PFSK-1 (cell line): Measurements from ENCODE around the gene TMEM80.

ENCODE experiments used
- POLR2AphosphoS5 ChIP-seq: IDR thresholded peaks from 2 replicates; pipeline ENCODE4 v1.6.1; 2012; ENCODE audit warnings: low read depth, mild to moderate bottlenecking, control low read depth, low read length, moderate library complexity
- REST ChIP-seq, 2 experiments: IDR thresholded peaks; 2 replicates each; pipeline versions ENCODE4 v1.6.1 to v1.8.0; 2011 to 2012; ENCODE audit warnings: low read depth in 2 of 2, low read length in 2 of 2, control low read depth in 1 of 2, inconsistent platforms in 1 of 2, mild to moderate bottlenecking in 1 of 2, moderate library complexity in 1 of 2; ENCODE audit not compliant: insufficient read depth in 1 of 2
- SIN3A ChIP-seq: IDR thresholded peaks from 2 replicates; pipeline ENCODE4 v1.6.1; 2012; ENCODE audit warnings: mild to moderate bottlenecking, low read length, moderate library complexity, borderline replicate concordance; ENCODE audit not compliant: insufficient read depth
- TAF1 ChIP-seq: IDR thresholded peaks from 2 replicates; pipeline ENCODE4 v1.6.1; 2012; ENCODE audit warnings: low read length, control low read depth, borderline replicate concordance; ENCODE audit not compliant: insufficient read depth

GRCh38 chr11:656426-656825 lies 39.2 kb upstream of the TMEM80 start:
- TF ChIP-seq POLR2AphosphoS5 (no peak), REST (IDR thresholded peaks at IDR 0.05; ENCODE audit: insufficient read depth in 1 of 2, low read depth in 2 of 2, low read length in 2 of 2) (no peak), TAF1 (no peak), SIN3A (no peak)
